Measurements from ENCODE around the gene RTN4R. TPM values are rescaled to one million over a fixed set of nuclear protein-coding genes. Genes with fewer than 3 reads are reported as not detected.
A peak's percentile ranks its signal among the peaks of the same experiment; 100 is the strongest.

Gene RTN4R
- total and polyA plus RNA-seq, 9 of the 15 experiments (the other 6 are each of a cell fraction or from before 2014, with no cell fraction given) = 0.04 to 2.8 (median 1.4) TPM; not detected in 3

DNA sequence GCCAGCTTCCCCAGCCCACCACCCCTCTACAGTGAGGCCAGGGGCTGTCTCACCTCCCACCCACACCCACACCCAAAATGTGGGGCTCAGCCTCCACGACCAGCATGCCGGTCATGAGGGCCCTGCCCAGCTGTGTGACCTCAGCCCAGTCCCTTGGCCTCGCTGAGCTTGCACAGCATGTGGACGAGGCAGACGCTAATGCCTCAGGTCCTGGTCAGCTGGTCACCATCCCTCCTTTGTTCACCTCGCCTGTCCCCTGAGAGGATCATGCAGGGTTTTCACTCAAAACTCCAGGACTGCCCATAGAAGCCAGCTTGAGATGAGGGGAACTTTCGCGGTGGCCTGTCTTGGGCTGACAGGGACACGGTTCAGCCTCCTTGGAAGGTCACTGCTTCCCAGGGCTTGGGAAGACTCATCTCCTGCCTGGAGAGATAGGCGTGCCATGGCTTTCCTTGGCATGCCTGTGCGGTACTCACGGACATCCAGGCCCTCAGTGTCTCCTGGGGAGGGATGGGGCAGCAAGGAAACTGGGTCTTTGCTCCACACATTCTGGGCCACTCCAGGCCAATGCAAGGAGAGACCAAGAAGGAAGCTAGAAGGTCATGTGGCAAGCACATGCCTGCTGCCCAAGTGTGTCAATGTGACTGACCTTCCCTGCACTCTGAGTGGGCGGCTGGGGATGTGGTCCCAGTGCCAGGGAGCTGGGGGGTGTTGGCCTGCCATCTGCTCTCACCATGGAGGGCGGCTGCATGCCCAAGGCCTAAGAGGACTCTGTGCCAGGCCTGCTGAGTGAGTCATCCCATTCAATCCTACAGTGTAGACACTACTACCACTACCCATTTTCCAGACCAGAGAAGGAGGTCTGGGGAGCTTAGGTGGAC, 3.2 kb upstream of the RTN4R start (continued):
- TF ChIP-seq, protein P1, sequence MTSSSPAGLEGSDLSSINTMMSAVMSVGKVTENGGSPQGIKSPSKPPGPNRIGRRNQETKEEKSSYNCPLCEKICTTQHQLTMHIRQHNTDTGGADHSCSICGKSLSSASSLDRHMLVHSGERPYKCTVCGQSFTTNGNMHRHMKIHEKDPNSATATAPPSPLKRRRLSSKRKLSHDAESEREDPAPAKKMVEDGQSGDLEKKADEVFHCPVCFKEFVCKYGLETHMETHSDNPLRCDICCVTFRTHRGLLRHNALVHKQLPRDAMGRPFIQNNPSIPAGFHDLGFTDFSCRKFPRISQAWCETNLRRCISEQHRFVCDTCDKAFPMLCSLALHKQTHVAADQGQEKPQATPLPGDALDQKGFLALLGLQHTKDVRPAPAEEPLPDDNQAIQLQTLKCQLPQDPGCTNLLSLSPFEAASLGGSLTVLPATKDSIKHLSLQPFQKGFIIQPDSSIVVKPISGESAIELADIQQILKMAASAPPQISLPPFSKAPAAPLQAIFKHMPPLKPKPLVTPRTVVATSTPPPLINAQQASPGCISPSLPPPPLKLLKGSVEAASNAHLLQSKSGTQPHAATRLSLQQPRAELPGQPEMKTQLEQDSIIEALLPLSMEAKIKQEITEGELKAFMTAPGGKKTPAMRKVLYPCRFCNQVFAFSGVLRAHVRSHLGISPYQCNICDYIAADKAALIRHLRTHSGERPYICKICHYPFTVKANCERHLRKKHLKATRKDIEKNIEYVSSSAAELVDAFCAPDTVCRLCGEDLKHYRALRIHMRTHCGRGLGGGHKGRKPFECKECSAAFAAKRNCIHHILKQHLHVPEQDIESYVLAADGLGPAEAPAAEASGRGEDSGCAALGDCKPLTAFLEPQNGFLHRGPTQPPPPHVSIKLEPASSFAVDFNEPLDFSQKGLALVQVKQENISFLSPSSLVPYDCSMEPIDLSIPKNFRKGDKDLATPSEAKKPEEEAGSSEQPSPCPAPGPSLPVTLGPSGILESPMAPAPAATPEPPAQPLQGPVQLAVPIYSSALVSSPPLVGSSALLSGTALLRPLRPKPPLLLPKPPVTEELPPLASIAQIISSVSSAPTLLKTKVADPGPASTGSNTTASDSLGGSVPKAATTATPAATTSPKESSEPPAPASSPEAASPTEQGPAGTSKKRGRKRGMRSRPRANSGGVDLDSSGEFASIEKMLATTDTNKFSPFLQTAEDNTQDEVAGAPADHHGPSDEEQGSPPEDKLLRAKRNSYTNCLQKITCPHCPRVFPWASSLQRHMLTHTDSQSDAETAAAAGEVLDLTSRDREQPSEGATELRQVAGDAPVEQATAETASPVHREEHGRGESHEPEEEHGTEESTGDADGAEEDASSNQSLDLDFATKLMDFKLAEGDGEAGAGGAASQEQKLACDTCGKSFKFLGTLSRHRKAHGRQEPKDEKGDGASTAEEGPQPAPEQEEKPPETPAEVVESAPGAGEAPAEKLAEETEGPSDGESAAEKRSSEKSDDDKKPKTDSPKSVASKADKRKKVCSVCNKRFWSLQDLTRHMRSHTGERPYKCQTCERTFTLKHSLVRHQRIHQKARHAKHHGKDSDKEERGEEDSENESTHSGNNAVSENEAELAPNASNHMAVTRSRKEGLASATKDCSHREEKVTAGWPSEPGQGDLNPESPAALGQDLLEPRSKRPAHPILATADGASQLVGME (CRISPR knock-in tag; IDR thresholded peaks at IDR 0.05) = 0 out of 2 replicates have a peak, but pooled peaks have one; percentile 44
- 0 out of 2 replicates have a peak, but pooled peaks have one; percentile 51 for TF ChIP-seq ZNF165 (CRISPR knock-in tag; IDR thresholded peaks at IDR 0.05; ENCODE audit: borderline replicate concordance)

All from K562 (cell line).